Neural crest cell (in vitro differentiated cells): Measurements from ENCODE around the gene POLR3E. TPM values are rescaled to one million over a fixed set of nuclear protein-coding genes. Genes with fewer than 3 reads are reported as not detected.

Experiments used
- DNase-seq: peaks from one replicate; pipeline ENCODE4 v3.0.0; 2021; ENCODE audit warnings: low read depth, mixed read lengths, low spot score
- H3K27ac Mint-ChIP-seq: one replicate; pipeline ENCODE4 v1.8.0; 2021; ENCODE audit warnings: mild to moderate bottlenecking, mixed read lengths; ENCODE audit not compliant: unreplicated experiment
- H3K27me3 Mint-ChIP-seq: 2 replicates; pipeline ENCODE4 v1.8.0; 2021; ENCODE audit warnings: low read depth, mild to moderate bottlenecking, mixed read lengths
- H3K36me3 Mint-ChIP-seq: 2 replicates; pipeline ENCODE4 v1.8.0; 2021; ENCODE audit warnings: low read depth, mild to moderate bottlenecking, mixed read lengths
- H3K4me1 Mint-ChIP-seq: 2 replicates; pipeline ENCODE4 v1.8.0; 2021; ENCODE audit warnings: mixed read lengths
- H3K4me3 Mint-ChIP-seq: one replicate; pipeline ENCODE4 v1.8.0; 2021; ENCODE audit warnings: mild to moderate bottlenecking, mixed read lengths
- H3K9me3 Mint-ChIP-seq: 2 replicates; pipeline ENCODE4 v1.8.0; 2021; ENCODE audit warnings: mixed read lengths
- CTCF ChIP-seq: fragments of 200-600 bp; sonication (generic); conservative IDR thresholded peaks from 2 replicates; pipeline ENCODE4 v1.5.0; 2021; ENCODE audit warnings: antibody characterized with exemption, mild to moderate bottlenecking
- total RNA-seq: library from RNA; stranded (reverse); gene quantifications from 2 replicates; pipeline ENCODE4 v1.2.1, GENCODE V29; 2021

POLR3E gene
- total RNA-seq, 1 donor from 2014 or later, result 73.5 TPM

DNA sequence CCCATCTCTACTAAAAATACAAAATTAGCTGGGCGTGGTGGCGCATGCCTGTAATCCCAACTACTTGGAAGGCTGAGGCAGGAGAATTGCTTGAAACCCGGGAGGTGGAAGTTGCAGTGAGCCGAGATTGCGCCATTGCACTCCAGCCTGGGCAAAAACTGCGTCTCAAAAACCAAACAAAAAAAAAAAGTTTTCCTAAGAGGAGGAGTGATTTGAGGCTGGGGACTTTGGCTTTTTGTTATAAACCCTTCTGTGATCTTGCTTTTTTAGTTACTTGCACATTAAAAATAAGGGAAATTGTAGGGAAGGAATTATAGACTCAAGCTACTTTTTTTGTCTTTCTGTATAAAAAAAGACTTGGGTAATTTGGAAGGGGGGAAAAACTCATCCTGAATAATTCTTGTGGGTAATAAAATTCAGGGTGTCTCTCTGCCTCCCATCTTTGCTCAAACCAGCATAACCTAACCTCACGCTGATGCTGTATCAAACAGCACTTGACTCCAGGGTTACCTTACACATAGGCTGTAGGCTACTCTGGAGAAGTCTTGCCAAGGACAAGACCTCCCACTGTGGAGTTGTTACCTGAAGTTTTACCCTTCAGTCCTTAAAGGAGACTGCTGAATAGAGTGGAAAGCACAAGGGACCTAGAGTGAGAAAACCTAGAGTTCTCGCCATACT is 78.9 kb downstream of the POLR3E start:
- no peak for TF ChIP-seq CTCF
- H3K4me1 Mint-ChIP-seq, result peaks cover 25% of the 10 kb centered on the region
- peaks cover 34% of the 10 kb centered on the region for H3K27me3 Mint-ChIP-seq
- DNase-seq, result no peak
- H3K9me3 Mint-ChIP-seq, result no peaks in the 10 kb centered on the region
- no peak overlapping the region for H3K27ac Mint-ChIP-seq
- H3K4me3 Mint-ChIP-seq, result peak overlapping the region; percentile 99
- H3K36me3 Mint-ChIP-seq, result no peaks in the 10 kb centered on the region

DNA sequence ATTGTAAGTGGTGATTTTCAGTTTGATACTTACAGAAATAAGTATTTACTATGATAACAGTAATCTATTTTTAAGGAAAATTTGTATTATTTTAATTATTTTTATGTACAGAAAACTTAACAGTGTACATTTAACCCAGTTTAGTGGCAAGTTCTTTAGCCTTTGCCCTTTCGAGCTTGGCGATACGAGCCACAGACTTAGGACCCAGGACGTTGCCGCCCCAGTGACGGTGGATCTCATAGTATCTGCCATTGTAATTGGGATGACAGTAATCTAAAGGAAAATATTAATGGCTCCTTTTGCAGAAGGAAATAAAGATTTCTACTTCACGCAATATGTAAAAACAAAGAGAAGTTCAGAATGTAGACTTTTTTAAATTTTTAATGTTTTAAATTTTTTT is 82.4 kb downstream of the POLR3E start:
- no peak for TF ChIP-seq CTCF
- no peak overlapping the region for H3K27ac Mint-ChIP-seq
- H3K4me3 Mint-ChIP-seq, result no peak overlapping the region
- no peak for DNase-seq
- peaks cover 21% of the 10 kb centered on the region for H3K27me3 Mint-ChIP-seq
- H3K9me3 Mint-ChIP-seq, result no peaks in the 10 kb centered on the region
- no peaks in the 10 kb centered on the region for H3K36me3 Mint-ChIP-seq
- peaks cover 5% of the 10 kb centered on the region for H3K4me1 Mint-ChIP-seq

GRCh38 chr16:22380529-22380928 is 83.3 kb downstream of the POLR3E start:
- Mint-ChIP-seq H3K36me3 (no peaks in the 10 kb centered on the region), H3K9me3 (no peaks in the 10 kb centered on the region), H3K27me3 (peaks cover 12% of the 10 kb centered on the region), H3K27ac (no peak overlapping the region), H3K4me3 (no peak overlapping the region), H3K4me1 (peaks cover under 1% of the 10 kb centered on the region)
- no peak for DNase-seq
- TF ChIP-seq CTCF, result no peak

- Mint-ChIP-seq H3K36me3 (no peaks in the 10 kb centered on the region), H3K4me1 (no peaks in the 10 kb centered on the region), H3K27me3 (peaks cover 3% of the 10 kb centered on the region), H3K4me3 (no peak overlapping the region), H3K9me3 (no peaks in the 10 kb centered on the region), H3K27ac (no peak overlapping the region)
- DNase-seq, result no peak
- TF ChIP-seq CTCF, result no peak
Measured at GRCh38 chr16:22381392-22381791, 84.2 kb downstream of the POLR3E start.

GRCh38 chr16:22383827-22384226 is 86.6 kb downstream of the POLR3E start:
- no peaks in the 10 kb centered on the region for H3K9me3 Mint-ChIP-seq
- H3K36me3 Mint-ChIP-seq, result no peaks in the 10 kb centered on the region
- TF ChIP-seq CTCF, result no peak
- H3K27ac Mint-ChIP-seq, result no peak overlapping the region
- H3K27me3 Mint-ChIP-seq, result no peaks in the 10 kb centered on the region
- H3K4me3 Mint-ChIP-seq, result no peak overlapping the region
- no peak for DNase-seq
- H3K4me1 Mint-ChIP-seq, result no peaks in the 10 kb centered on the region

Other genes with a start within 250 kb of the POLR3E start
- gene VWA3A, start 204.9 kb upstream of the POLR3E start, total RNA-seq, result 0.30 TPM in 1 of 2 replicates, not detected in the other
- not detected in 2 replicates for gene SDR42E2, start 134.9 kb upstream of the POLR3E start, total RNA-seq
- 20.3 and 21.2 TPM in 2 replicates for gene EEF2K, start 91.1 kb upstream of the POLR3E start, total RNA-seq
- gene CDR2, start 77.2 kb downstream of the POLR3E start, total RNA-seq, result 16.1 and 17.5 TPM in 2 replicates
- gene NPIPB5, start 213.5 kb downstream of the POLR3E start, total RNA-seq, result 142 and 159 TPM in 2 replicates